Hepatocyte (in vitro differentiated cells): ENCODE results near the gene CAV1. TPM values are rescaled to one million over a fixed set of nuclear protein-coding genes. Genes with fewer than 3 reads are reported as not detected.

Experiments used
- DNase-seq: peaks from one replicate; pipeline ENCODE4 v3.0.0-alpha.2; 2016; ENCODE audit warnings: low spot score
- H2AFZ ChIP-seq: fragments of 200-600 bp; sonication (generic); 2 replicates; pipeline ENCODE4 v1.6.0; 2016; ENCODE audit warnings: antibody characterized with exemption, mild to moderate bottlenecking
- H3K27ac ChIP-seq: fragments of 200-600 bp; sonication (generic); 2 replicates; pipeline ENCODE4 v1.5.1; 2016; ENCODE audit warnings: mild to moderate bottlenecking
- H3K27me3 ChIP-seq: fragments of 200-600 bp; sonication (generic); 2 replicates; pipeline ENCODE4 v1.6.1; 2016
- H3K36me3 ChIP-seq: fragments of 200-600 bp; sonication (generic); replicated peaks from 2 replicates; pipeline ENCODE4 v1.5.1; 2016; ENCODE audit warnings: low read depth; ENCODE audit not compliant: insufficient read depth
- H3K4me1 ChIP-seq: fragments of 200-600 bp; sonication (generic); 2 replicates; pipeline ENCODE4 v1.5.1; 2016; ENCODE audit warnings: mild to moderate bottlenecking, moderate library complexity; ENCODE audit not compliant: insufficient read depth
- H3K4me2 ChIP-seq: fragments of 200-600 bp; sonication (generic); 2 replicates; pipeline ENCODE4 v1.6.0; 2016
- H3K4me3 ChIP-seq: fragments of 200-600 bp; sonication (generic); 2 replicates; pipeline ENCODE4 v1.5.1; 2016; ENCODE audit warnings: mild to moderate bottlenecking
- H3K79me2 ChIP-seq: fragments of 200-600 bp; sonication (generic); 2 replicates; pipeline ENCODE4 v1.6.0; 2017; ENCODE audit warnings: mild to moderate bottlenecking
- H3K9me2 ChIP-seq: fragments of 200-600 bp; sonication (generic); replicated peaks from 2 replicates; pipeline ENCODE4 v1.6.0; 2017; ENCODE audit warnings: mild to moderate bottlenecking; ENCODE audit not compliant: insufficient read depth
- H3K9me3 ChIP-seq: fragments of 200-600 bp; sonication (generic); 2 replicates; pipeline ENCODE4 v1.5.1; 2016; ENCODE audit warnings: low read depth, mild to moderate bottlenecking
- H4K20me1 ChIP-seq: fragments of 200-600 bp; sonication (generic); 2 replicates; pipeline ENCODE4 v1.6.0; 2016; ENCODE audit warnings: mild to moderate bottlenecking; ENCODE audit not compliant: insufficient read depth, poor library complexity, severe bottlenecking
- CTCF ChIP-seq: fragments of 200-600 bp; sonication (generic); IDR thresholded peaks from 2 replicates; pipeline ENCODE4 v1.5.1; 2016; ENCODE audit warnings: antibody characterized with exemption, mild to moderate bottlenecking; ENCODE audit not compliant: poor library complexity
- EZH2 ChIP-seq: fragments of 200-600 bp; sonication (generic); IDR thresholded peaks from 2 replicates; pipeline ENCODE4 v1.6.1; 2016; ENCODE audit warnings: antibody characterized with exemption, mild to moderate bottlenecking, borderline replicate concordance
- EZH2phosphoT487 ChIP-seq: fragments of 200-600 bp; sonication (generic); IDR thresholded peaks from one replicate; pipeline ENCODE4 v1.6.1; 2018; ENCODE audit warnings: antibody characterized with exemption, mild to moderate bottlenecking, low read depth, moderate library complexity; ENCODE audit not compliant: unreplicated experiment, severe bottlenecking
- WGBS: methylation state at CpG from one replicate; pipeline ENCODE4 v1.1.6; 2016; ENCODE audit warnings: low lambda C conversion rate; ENCODE audit errors: missing lambda C conversion rate; 5-methylcytosine and 5-hydroxymethylcytosine counted together
- polyA plus RNA-seq: library from polyadenylated mRNA; unstranded; fragments of >200 nt; fragmentation: Nextera tagmentation; extraction: Ambion mirVana; gene quantifications from 2 replicates; pipeline ENCODE4 v1.2.1, GENCODE V29; 2016
- total RNA-seq: library from RNA; depleted of rRNA; stranded (reverse); fragments of >200 nt; gene quantifications from 2 replicates; pipeline ENCODE4 v1.2.3, GENCODE V29; 2014

CAV1 gene
- total RNA-seq = 36.0 and 47.8 TPM in 2 replicates
- 43.3 and 60.2 TPM in 2 replicates for polyA plus RNA-seq

- no peaks in the 10 kb centered on the region for H3K9me3 ChIP-seq
- H3K4me3 ChIP-seq = peak within 1 kb of the TSS; percentile 72
- TF ChIP-seq CTCF = no peak
- WGBS = 2% methylated on average over 36 of the region's 42 CpGs
- H3K9me2 ChIP-seq = no peaks in the 10 kb centered on the region
- DNase-seq = peak; percentile 78
- H3K4me1 ChIP-seq = peaks cover 17% of the 10 kb centered on the region
- no peaks in the 10 kb centered on the region for H4K20me1 ChIP-seq
- H3K79me2 ChIP-seq = no peaks in the 10 kb centered on the region
- H2AFZ ChIP-seq = peak within 1 kb of the TSS; percentile 81
- H3K36me3 ChIP-seq = no peaks in the 10 kb centered on the region
- H3K4me2 ChIP-seq = peak within 1 kb of the TSS; percentile 98
- peak within 1 kb of the TSS; percentile 46 for H3K27ac ChIP-seq
- H3K27me3 ChIP-seq = no peaks in the 10 kb centered on the region
Measured at GRCh38 chr7:116524609-116525297, at the start of gene CAV1. CAV1 (plus strand) TSS chr7:116525036; CDS start chr7:116525063, 27 bp downstream.

GRCh38 chr7:116477625-116478024, 47.2 kb upstream of the CAV1 start:
- no peak for DNase-seq
- no peak overlapping the region for H3K4me3 ChIP-seq
- TF ChIP-seq EZH2phosphoT487 = no peak
- no peak for TF ChIP-seq EZH2
- no peak for TF ChIP-seq CTCF
- no peaks in the 10 kb centered on the region for H3K9me3 ChIP-seq
- H2AFZ ChIP-seq = no peak overlapping the region
- no peaks in the 10 kb centered on the region for H3K4me1 ChIP-seq
- no peaks in the 10 kb centered on the region for H3K36me3 ChIP-seq
- no peak overlapping the region for H3K27ac ChIP-seq
- no peaks in the 10 kb centered on the region for H3K27me3 ChIP-seq
- H3K79me2 ChIP-seq = no peaks in the 10 kb centered on the region
- WGBS = 95% methylated on average over 1 of the region's 1 CpG
- no peak overlapping the region for H3K4me2 ChIP-seq
- no peaks in the 10 kb centered on the region for H4K20me1 ChIP-seq
- H3K9me2 ChIP-seq = no peaks in the 10 kb centered on the region

GRCh38 chr7:116478834-116479233, 46.0 kb upstream of the CAV1 start:
- DNase-seq = no peak
- no peaks in the 10 kb centered on the region for H3K79me2 ChIP-seq
- H3K36me3 ChIP-seq = no peaks in the 10 kb centered on the region
- H3K4me3 ChIP-seq = no peak overlapping the region
- no peaks in the 10 kb centered on the region for H3K4me1 ChIP-seq
- no peak overlapping the region for H3K27ac ChIP-seq
- no peaks in the 10 kb centered on the region for H3K9me3 ChIP-seq
- H3K4me2 ChIP-seq = no peak overlapping the region
- no peak overlapping the region for H2AFZ ChIP-seq
- H4K20me1 ChIP-seq = no peaks in the 10 kb centered on the region
- 84% methylated on average over 2 of the region's 2 CpGs for WGBS
- H3K9me2 ChIP-seq = no peaks in the 10 kb centered on the region
- TF ChIP-seq CTCF (no peak), EZH2 (no peak), EZH2phosphoT487 (no peak)
- H3K27me3 ChIP-seq = no peaks in the 10 kb centered on the region
